CD1c-positive myeloid dendritic cell (primary cell): ENCODE results near the gene SULT1C2.
"Not testable (repeated sequence)": the region's sequence is repeated elsewhere in the genome, so short reads cannot be mapped to it uniquely, and the experiment has no call there.

Experiments
- DNase-seq: peaks from one replicate; pipeline ENCODE4 v3.0.0-alpha.2; 2016; ENCODE audit errors: extremely low spot score

Gene SULT1C2

GRCh38 chr2:108288534-108289106 is at the start of gene SULT1C2:
Gene SULT1C2, plus strand, starts transcription at chr2:108288895. Its CDS starts 4,773 bp downstream, at chr2:108293668.
- DNase-seq, result peak; percentile 2

- no peak for DNase-seq
Observed at GRCh38 chr2:108239786-108240185, 48.9 kb upstream of the SULT1C2 start, which contains the start of gene SULT1C3. Gene SULT1C3, plus strand, starts transcription at chr2:108239968. Its CDS starts 7,227 bp downstream, at chr2:108247195.

DNA sequence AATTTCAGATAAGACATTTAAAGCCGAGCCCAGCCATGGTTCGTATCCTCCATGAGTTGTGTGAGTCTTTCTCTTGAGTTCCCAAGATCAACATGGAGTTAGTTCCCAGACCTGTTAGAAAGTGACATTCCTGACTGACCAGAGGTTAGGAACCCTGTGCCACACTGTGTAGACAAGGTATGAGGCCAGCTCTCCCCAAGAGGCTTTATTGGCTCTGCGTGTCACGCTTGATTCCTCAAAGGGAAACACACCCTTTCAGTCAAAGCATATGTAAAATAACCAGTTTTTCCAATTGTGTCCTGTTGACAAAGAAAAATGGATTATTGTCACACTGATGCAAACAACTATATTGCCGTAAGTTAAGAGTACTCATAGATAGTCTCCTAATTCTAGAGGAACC is 47.7 kb upstream of the SULT1C2 start:
- DNase-seq, result no peak

DNA sequence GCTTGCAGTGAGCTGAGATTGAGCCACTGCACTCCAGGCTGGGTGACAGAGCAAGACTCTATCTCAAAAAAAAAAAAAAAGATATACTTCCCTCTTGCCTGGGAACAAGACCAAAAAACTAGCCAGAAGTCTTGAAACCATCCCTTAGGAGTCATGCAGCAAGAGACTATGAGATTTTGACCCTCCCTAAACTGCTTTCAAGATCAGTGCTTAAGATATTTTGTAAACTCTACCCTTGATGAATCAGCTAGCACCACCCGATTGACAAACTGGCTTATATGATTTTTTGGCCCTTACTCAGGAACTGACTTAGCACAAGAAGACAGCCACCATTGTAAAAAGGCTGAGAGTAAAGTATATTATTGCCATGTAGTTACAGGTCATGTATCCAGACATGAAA is 45.1 kb upstream of the SULT1C2 start:
- DNase-seq, result no peak

DNA sequence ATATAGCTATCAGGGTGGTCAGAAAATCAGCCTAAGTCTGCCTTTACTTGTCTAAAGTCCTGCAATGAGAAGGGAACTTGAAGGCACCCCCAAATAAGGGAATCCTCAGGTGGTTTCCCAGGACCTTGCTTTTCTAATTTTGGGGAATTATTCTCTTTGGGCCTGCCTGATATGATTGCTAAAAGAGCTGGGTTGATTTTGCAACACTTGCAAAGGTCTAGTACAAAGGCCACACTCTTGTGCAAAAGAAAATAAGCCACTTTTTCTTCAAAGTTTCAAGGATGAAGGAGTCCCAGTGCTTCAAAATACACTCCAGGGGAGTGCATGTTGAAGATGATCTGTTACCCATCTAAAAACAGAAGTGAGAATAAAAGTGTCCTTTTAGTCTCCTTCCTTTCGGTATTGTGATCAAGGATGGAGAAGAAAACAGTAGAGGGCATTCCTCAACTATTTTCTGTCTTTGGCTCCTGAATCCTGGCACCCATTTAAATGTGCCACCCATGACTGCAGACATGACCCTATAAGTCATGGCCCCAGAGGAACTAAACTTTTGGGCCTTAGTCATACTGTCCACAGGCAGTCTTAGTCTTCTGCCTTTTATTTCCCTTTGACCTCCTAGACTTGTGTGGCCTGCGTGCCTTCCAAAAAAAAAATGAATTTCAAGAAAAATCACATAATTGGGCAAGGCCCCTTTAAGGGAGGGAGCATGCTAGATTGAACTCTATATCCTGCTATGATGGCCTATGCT is 43.9 kb upstream of the SULT1C2 start:
- no peak for DNase-seq

DNA sequence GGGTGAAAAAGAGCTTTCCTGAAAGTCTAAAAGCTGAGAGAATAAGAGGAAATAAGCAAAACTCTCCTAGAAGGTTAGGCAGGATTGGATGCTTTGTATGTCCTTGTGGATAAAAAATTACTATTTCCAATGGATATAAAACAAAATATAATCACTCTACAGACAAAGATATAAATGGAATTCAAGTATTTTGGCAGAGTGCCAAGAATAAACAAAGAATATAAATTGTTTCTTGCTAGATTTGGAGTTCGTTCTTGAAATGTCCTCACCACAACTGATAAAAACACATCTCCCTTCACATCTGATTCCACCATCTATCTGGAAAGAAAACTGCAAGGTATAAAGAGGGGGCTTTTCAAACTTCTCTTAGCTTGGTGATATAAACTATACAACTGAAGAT is 35.6 kb upstream of the SULT1C2 start:
- DNase-seq, result no peak

DNA sequence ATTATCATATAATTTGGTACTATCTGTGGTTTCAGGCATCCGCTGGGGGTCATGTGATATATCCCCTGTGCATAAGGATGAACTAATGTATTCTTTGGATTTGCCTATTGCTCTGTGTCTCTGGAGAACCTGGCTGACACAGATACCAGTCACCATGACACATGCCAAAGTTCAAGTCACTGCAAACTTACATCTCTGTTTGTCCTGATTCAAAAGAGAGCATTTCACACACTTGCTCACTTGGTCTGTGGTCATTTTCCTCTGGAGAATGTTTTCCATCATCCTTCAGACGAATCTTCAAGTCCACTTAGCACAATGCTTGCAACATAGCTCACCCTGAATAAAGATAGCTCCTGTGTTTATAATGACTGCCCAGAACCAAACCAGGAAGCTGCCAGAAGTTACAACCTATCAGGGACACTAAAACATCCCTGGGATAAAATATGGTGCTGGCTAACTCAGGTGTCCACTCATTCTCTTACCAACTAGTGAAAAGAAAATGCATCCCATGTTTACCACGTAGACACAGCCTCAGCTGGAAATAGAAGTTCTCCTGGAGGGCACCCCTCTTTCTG is 30.9 kb upstream of the SULT1C2 start:
- DNase-seq, result no peak

DNA sequence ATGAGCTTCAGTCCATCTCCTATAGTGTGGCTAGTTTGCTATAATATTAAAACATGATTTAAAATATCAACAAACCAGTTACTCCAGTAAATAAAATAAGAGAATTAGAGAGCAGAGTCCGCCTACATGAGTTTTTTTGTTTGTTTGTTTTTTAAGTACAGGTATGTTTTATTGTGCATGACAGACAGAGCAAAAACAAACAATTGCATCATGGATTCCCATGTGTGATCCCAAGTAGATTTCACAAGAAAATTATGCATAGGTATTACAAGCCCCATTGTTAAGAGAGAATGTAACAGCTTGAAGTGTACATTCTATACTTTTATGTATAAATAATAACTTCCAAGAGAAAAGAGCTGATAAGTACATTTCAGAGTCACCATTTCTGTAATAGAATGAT is 27.9 kb upstream of the SULT1C2 start:
- no peak for DNase-seq

- DNase-seq, result no peak
Observed at GRCh38 chr2:108262036-108262435, 26.7 kb upstream of the SULT1C2 start.

- DNase-seq, result no peak
Observed at GRCh38 chr2:108263401-108263800, 25.3 kb upstream of the SULT1C2 start.

DNA sequence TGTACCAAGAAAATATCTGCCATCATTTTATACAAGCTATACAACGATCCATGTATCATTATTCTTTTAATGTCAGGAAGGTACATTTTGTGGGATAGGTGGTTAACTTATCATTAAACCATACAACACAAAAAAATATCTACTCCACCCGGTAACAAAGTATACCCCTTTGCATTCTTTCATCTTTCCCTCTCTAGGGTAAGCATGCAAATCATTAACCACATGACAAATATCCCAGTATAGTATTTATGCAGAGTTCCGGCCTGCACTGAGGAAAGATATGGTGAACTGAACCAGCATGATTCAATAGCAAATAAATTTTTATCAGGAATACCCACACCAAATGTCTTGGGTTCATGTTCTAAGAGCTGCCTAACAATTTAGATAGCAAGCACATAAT is 22.5 kb upstream of the SULT1C2 start:
- DNase-seq, result no peak

DNA sequence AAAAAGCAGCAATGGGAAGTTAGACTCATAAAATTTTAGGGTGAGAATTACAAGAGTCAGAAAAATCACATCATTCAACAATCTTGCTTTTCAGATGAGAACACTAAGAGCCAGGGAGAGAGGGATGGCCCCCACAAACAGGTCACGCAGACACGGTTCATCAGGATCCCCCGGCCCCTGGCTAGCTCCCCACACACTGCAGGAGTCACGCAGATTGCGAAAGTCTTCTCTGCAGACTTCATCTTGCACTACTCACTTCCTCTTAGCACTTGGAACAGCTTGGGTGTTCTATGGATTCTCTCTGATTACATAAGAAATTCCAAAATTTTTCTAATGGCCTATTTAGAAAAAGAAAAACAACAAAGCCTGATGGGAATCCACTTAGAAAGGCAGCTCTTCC is 21.6 kb upstream of the SULT1C2 start:
- DNase-seq, result peak; percentile 64

DNA sequence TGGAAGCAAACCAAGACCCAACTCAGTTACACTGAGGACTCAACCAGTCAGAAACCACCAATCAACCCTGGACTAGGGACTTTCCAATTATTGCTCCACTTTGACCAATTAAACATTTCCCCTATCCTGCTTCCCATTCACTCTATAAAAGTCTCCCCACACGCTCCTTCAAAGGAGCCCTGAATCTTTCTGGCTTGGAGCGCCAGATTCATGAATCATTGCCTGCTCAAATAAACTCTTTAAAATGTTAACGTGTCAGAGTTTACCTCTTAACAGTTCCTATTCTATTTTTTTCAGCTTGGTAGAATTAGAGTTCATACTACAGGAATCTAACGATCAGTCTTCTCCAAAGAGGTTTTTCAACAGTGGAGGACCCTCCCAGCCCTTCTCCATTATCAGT is 20.7 kb upstream of the SULT1C2 start:
- no peak for DNase-seq

DNA sequence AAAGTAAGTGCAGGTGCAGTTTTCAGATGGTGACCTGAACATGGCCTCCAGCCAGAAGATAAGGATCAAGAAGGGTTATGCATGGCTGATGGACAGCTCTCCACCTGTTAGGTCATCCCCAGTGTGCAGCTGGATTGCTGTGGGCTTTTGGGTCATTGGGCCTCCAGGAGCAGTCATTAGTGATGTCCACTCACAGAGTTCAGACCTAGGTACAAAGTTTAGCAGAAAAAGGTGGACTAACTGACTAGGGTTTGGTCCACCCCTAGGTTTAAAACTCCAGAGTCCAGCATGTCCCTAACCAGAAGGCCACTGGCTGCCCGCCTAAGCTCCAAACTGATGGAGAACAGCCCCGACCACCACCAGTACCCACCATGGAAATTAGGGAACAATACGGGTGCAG is 18.3 kb upstream of the SULT1C2 start:
- DNase-seq, result no peak

- no peak for DNase-seq
Observed at GRCh38 chr2:108270768-108271506, 17.8 kb upstream of the SULT1C2 start.

DNA sequence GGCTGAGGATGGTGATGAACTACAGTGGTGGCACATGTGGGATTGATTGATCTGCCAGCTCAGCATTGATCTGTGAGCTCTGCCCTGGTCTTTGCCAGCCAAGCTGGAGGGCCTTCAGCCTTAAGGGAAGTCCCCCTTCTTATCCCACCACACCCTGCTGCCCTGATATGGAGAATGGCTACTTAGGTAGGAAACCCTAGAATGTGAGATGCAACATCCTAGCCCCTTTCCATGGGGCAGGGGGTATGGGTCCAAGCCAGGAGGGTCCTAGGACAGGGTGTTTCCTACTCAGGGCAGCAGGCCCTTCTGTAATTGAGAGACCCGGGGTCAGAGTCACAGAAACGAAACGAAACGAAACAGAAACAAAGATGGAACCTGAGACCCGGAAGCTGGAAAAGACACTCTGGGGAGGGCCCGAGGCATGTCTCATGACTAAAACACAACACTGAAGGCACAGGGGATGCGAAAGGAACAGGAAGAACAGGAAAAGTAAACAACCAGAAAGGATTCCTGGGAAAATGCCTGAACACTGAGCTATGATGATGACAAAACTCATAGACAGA is 16.9 kb upstream of the SULT1C2 start:
- DNase-seq, result no peak

- no peak for DNase-seq
Observed at GRCh38 chr2:108278631-108279030, 10.1 kb upstream of the SULT1C2 start.

DNA sequence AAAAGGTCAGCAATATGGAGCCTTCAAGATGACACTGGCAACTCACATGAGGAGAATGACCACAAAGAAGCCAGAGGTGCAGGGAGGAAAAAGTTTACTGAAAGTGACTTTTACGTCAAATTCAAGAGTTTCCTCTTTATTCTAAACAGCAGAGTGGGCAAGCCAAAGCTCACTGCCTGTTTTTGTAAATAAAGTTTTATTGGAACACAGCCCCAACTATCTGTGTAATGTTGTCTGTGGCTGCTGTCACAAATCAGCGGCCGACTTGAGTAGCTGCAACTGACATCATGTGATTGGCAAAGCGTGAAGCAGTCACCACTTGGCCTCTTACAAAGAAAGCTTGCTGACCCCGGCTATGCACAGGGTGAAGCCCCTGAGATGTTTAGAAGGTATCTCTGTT is 9.2 kb upstream of the SULT1C2 start:
- no peak for DNase-seq

- no peak for DNase-seq
Observed at GRCh38 chr2:108280466-108280865, 8.2 kb upstream of the SULT1C2 start.

DNA sequence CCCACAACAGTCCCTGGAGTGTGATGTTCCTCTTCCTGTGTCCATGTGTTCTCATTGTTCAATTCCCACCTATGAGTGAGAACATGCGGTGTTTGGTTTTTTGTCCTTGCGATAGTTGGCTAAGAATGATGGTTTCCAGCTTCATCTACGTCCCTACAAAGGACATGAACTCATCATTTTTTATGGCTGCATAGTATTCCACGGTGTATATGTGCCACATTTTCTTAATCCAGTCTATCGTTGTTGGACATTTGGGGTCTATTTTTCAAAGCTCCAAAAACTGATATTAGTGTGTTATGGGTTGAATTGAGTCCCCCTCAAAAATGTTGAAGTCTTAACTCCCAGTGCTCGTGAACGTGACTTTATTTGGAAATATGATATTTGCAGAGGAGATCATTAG is 4.1 kb upstream of the SULT1C2 start:
- DNase-seq, result not testable (repeated sequence)

DNA sequence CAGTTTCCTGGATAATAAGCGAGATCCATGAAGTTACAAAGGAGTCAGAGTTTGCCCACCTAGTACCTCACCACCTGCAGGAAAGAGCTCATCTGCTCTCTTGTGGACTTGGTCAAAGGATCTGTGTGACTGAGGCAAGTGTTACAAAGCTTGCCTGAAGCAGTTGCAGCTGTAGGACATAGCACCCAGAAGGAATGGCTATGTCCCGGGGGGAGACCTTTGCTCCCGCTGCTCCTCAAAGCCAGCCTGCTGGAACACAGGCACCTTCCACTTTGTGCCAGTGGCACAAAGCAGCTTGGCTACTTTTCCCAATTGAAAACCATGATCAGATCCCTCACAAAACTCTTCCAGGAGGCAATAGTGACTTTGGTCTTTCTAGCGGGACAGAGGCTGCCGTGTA is 3.1 kb upstream of the SULT1C2 start:
- DNase-seq, result no peak

- DNase-seq, result no peak
Observed at GRCh38 chr2:108287169-108287568, 1.5 kb upstream of the SULT1C2 start.
